ENCODE data around the gene ARG1.
"Not testable (repeated sequence)": the region's sequence is repeated elsewhere in the genome, so short reads cannot be mapped to it uniquely, and the experiment has no call there.

The ARG1 gene

DNA sequence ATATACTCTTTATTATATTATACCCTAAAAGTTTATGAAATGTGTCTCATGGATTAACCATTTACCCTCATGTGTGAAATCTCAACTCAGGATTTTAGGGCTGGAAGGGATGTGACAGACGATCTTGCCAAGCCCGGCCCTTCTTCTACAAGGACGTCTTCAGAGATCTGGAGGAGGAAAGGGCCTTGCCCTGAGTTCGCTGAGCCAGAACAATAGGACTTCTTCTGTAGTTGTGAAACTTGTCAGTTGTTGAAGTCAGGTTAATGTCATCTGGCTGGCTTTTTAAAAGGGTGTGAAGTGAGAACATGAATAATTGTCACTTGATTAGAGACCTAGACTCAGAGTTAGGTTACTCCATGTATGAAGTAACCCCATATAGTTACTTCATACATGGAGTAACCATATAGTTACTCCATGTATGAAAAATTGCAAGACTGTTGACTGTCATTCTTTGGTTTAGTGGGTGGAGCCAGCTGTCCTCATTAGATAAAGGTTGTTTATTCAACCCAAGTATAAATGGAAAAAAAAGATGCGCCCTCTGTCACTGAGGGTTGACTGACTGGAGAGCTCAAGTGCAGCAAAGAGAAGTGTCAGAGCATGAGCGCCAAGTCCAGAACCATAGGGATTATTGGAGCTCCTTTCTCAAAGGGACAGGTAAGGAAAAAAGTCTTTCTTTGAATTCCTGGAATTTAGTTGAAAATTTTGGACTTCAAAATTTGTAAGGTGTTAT is at the start of gene ARG1:
Gene ARG1 (plus strand): TSS at position 541 of the 730 bp plus-strand sequence. CDS start 57 bp downstream, at position 598.
- TF ChIP-seq, protein P1, sequence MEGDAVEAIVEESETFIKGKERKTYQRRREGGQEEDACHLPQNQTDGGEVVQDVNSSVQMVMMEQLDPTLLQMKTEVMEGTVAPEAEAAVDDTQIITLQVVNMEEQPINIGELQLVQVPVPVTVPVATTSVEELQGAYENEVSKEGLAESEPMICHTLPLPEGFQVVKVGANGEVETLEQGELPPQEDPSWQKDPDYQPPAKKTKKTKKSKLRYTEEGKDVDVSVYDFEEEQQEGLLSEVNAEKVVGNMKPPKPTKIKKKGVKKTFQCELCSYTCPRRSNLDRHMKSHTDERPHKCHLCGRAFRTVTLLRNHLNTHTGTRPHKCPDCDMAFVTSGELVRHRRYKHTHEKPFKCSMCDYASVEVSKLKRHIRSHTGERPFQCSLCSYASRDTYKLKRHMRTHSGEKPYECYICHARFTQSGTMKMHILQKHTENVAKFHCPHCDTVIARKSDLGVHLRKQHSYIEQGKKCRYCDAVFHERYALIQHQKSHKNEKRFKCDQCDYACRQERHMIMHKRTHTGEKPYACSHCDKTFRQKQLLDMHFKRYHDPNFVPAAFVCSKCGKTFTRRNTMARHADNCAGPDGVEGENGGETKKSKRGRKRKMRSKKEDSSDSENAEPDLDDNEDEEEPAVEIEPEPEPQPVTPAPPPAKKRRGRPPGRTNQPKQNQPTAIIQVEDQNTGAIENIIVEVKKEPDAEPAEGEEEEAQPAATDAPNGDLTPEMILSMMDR (IDR thresholded peaks at IDR 0.05; ENCODE audit: control insufficient read depth, extremely low read depth, insufficient read depth): no peak
- DNase-seq (ENCODE audit: low read depth): no peak
- H3K4me3 ChIP-seq (ENCODE audit: low read depth, low read length): no peak within 1 kb of the TSS

DNA sequence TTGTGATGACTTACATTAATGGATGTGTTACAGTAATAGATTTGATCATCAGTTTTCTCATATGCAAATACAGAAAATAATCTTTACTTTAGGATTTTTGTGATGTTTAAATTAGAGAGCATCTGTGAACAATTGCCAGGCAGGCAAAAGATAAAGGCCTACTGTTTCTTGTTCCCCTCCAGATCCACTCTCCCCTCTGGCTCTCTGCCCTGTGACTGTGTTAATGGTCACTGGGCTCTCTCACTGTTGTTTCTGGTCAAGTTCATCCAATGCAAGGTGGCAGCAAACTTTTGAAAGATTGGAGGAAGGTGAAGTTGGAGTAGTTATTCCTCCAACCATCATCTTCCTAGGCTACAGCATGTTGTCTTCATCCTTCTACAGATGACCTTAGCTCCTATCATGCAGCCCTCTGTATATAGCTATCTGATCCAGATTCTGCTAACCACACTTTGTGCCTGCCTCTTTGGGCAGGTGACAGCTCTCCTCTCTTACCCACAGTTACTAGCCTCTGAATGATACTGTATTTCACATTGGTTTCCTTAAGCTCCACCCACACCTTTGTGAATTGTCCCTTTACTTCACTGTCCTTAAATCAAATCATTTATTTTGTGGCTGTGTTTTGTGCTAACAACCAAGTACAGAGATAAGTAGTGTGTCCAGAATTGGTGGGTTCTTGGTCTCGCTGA is 48.9 kb upstream of the ARG1 start:
- no peak for DNase-seq (ENCODE audit: low read depth)
- no peak overlapping the region for H3K4me3 ChIP-seq (ENCODE audit: low read depth, low read length)
- TF ChIP-seq, protein P1 (IDR thresholded peaks at IDR 0.05; ENCODE audit: control insufficient read depth, extremely low read depth, insufficient read depth): no peak

DNA sequence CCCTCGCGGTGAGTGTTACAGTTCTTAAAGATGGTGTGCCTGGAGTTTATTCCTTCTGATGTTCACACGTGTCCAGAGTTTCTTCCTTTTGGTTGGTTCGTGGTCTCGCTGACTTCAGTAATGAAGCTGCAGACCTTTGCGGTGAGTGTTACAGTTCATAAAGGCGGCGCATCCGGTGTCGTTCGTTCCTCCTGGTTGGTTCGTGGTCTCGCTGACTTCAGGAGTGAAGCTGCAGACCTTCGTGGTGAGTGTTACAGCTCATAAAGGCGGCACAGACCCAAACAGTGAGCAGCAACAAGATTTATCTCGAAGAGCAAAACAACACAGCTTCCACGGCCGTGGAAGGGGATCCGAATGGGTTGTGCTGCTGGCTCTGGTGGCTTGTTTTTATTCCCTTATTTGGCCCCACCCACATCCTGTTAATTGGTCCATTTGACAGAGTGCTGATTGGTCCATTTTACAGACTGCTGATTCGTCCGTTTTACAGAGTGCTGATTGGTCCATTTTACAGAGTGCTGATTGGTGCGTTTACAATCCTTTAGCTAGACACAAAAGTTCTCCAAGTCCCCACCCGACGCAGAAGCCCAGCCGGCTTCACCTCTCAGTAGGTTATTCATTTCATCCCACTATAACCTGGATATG is 48.2 kb upstream of the ARG1 start:
- no peak for DNase-seq (ENCODE audit: low read depth)
- no peak overlapping the region for H3K4me3 ChIP-seq (ENCODE audit: low read depth, low read length)
- TF ChIP-seq, protein P1 (IDR thresholded peaks at IDR 0.05; ENCODE audit: control insufficient read depth, extremely low read depth, insufficient read depth): no peak

DNA sequence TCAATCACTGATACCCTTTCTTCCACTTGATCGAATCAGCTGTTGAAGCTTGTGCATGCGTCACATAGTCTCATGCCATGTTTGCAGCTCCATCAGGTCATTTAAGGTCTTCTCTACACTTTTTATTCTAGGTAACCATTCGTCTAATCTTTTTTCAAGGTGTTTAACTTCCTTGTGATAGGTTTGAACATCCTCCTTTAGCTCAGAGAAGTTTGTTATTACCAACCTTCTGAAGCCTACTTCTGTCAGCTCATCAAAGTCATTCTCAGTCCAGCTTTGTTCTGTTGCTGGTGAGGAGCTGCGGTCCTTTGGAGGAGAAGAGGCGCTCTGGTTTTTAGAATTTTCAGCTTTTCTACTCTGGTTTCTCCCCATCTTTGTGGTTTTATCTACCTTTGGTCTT is 42.1 kb upstream of the ARG1 start:
- DNase-seq (ENCODE audit: low read depth); H3K4me3 ChIP-seq (ENCODE audit: low read depth, low read length): not testable (repeated sequence)

DNA sequence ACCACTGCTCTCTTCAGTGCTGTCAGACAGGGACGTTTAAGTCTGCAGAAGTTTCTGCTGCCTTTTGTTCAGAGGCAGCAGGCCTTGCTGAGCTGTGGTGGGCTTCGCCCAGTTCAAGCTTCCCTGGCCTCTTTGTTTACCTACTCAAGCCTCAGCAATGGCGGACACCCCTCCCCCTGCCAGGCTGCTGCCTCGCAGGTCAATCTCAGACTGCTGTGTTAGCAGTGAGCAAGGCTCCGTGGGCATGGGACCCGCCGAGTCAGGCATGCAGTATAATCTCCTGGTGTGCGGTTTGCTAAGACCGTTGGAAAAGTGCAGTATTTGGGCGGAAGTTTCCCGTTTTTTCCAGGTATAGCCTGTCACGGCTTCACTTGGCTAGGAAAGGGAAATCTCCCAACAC is 41.3 kb upstream of the ARG1 start:
- DNase-seq (ENCODE audit: low read depth); H3K4me3 ChIP-seq (ENCODE audit: low read depth, low read length): not testable (repeated sequence)

DNA sequence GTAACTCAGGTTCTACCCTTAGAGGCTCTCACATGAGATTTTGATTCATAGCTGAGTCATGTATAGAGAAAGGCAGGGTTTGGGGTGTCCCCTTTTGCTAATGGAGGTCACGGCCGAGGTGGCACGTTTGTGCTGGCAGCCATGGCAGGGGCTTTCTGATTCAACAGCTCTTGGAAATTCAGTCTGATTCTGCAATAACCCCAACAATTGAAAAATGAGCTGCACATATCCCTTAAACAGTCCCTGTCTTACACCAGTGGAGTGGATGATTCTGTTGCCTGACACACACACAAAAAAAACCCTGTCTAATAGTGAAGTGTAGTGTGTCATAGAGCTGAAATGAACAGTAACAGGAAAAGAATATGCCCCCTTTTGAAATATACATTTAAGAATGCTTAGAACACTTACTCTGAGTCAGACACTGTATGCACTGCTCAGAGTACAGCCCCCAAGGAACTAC is 40.4 kb upstream of the ARG1 start:
- DNase-seq (ENCODE audit: low read depth): no peak
- TF ChIP-seq, protein P1 (IDR thresholded peaks at IDR 0.05; ENCODE audit: control insufficient read depth, extremely low read depth, insufficient read depth): no peak
- no peak overlapping the region for H3K4me3 ChIP-seq (ENCODE audit: low read depth, low read length)

DNA sequence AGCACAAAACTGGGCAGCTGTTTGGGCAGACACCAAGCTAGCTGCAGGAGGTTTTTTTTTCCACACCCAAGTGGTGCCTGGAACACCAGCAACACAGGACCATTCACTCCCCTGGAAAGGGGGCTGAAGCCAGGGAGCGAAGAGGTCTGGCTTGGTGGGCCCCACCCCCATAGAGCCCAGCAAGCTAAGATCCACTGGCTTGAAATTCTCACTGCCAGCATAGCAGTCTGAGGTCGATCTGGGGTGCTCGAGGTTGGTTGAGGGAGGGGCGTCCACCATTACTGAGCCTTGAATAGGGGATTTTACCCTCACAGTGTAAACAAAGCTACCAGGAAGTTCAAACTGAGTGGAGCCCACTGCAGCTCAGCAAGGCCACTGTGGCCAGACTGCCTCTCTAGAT is 34.4 kb upstream of the ARG1 start:
- DNase-seq (ENCODE audit: low read depth); H3K4me3 ChIP-seq (ENCODE audit: low read depth, low read length): not testable (repeated sequence)

DNA sequence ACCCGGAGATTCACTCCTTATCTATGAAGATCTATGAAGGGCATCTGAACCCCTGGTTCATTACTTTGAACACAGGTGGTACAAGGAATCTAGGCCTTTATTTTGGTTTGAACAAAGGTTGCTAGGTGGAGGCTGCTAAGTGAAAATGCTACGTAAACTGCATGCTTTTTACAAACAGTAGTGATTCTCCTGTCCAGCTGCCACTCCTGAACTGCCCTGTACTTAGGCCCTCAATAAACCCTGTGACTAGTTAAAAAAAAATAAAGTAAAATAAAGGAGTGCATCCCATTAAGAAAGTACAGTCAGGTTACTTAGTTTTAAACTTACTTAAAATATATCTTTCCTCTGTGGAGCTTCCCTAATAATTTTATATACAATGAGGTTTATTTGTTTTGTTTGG is 27.7 kb upstream of the ARG1 start:
- DNase-seq (ENCODE audit: low read depth): no peak
- H3K4me3 ChIP-seq (ENCODE audit: low read depth, low read length): no peak overlapping the region
- TF ChIP-seq, protein P1 (IDR thresholded peaks at IDR 0.05; ENCODE audit: control insufficient read depth, extremely low read depth, insufficient read depth): no peak
